Right atrium auricular region (tissue), 2 donors: ENCODE measurements around the gene LIN7A. TPM values are rescaled to one million over a fixed set of nuclear protein-coding genes. Genes with fewer than 3 reads are reported as not detected.

Experiments used
- DNase-seq: peaks from one replicate; pipeline ENCODE4 v3.0.0-alpha.2; 2019; ENCODE audit warnings: low spot score
- H3K27ac ChIP-seq, 2 donors: fragments of 200-600 bp; sonication (generic); 1 replicate in 1 of 2; 2 replicates in 1 of 2; pipeline ENCODE4 v1.5.1; 2016 to 2019
- H3K27me3 ChIP-seq, 2 donors: fragments of 200-600 bp; sonication (generic); one replicate each; pipeline versions ENCODE4 v1.5.1 to v1.6.0; 2017 to 2019
- H3K36me3 ChIP-seq: fragments of 200-600 bp; sonication (generic); one replicate; pipeline ENCODE4 v1.5.1; 2016
- H3K4me1 ChIP-seq, 2 donors: fragments of 200-600 bp; sonication (generic); one replicate each; pipeline versions ENCODE4 v1.5.1 to v1.6.0; 2017 to 2019
- H3K4me3 ChIP-seq, 2 donors: fragments of 200-600 bp; sonication (generic); 1 replicate in 1 of 2; 2 replicates in 1 of 2; pipeline ENCODE4 v1.5.1; 2017 to 2019; ENCODE audit warnings: mild to moderate bottlenecking in 1 of 2, moderate library complexity in 1 of 2
- H3K9me3 ChIP-seq, 2 donors: fragments of 200-600 bp; sonication (generic); one replicate each; pipeline ENCODE4 v1.5.1; 2019
- total RNA-seq, 2 donors: library from RNA; depleted of rRNA; stranded (reverse); fragments of >200 nt; gene quantifications; one replicate each; pipeline ENCODE4 v1.1.0, GENCODE V29; 2016
- TF ChIP-seq, protein P1 (sequence below), 2 donors: fragments of 200-600 bp; sonication (generic); IDR thresholded peaks; one replicate each; pipeline ENCODE4 v1.5.1; 2019; ENCODE audit warnings: antibody characterized with exemption in 2 of 2

The LIN7A gene
- total RNA-seq, 2 donors from 2014 or later = 16.2 to 23.3 TPM

DNA sequence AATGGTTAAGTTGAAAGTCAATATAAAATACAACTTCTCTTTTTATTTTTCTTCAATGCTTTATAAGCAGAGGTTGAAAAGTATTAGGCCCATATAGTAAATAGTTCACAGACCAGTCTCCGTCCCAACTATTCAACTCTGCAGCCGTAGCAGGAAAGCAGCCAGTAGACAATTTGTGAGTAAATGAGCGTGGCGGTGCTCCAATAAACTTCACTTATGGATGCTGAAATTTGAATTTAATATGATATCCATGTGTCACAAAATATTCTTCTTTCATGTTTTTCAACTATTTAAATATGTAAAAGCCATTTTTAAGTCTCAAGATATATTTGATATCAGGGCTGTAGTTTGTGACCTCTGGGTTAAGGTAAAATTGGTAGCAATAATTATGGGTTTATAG, 17.7 kb downstream of the LIN7A start:
- Histone ChIP-seq H3K27me3 (no peaks in the 10 kb centered on the region), H3K27ac (no peak overlapping the region)

DNA sequence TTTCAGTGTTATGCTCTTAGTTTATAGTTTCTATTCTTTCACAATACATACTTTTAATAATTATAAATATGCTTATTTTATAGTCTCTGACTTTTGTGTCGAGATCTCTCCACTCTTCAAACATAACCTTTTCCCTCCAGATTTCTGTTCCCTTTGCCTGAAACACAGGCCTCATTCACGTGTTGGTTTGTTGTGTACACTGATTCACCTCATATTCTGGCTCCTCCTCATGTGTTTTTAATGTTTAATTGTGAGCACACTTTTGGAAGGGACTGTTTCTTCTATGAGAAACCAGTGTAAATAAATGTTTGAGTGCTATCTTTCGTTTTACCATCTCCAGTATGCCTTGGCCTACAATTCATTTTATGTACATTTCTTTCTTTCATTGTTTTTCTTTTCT, 20.1 kb downstream of the LIN7A start:
- no peaks in the 10 kb centered on the region for H3K36me3 ChIP-seq
- H3K27ac ChIP-seq = no peak overlapping the region
- H3K9me3 ChIP-seq = no peaks in the 10 kb centered on the region
- no peaks in the 10 kb centered on the region for H3K27me3 ChIP-seq
- no peak for DNase-seq
- TF ChIP-seq, protein P1, sequence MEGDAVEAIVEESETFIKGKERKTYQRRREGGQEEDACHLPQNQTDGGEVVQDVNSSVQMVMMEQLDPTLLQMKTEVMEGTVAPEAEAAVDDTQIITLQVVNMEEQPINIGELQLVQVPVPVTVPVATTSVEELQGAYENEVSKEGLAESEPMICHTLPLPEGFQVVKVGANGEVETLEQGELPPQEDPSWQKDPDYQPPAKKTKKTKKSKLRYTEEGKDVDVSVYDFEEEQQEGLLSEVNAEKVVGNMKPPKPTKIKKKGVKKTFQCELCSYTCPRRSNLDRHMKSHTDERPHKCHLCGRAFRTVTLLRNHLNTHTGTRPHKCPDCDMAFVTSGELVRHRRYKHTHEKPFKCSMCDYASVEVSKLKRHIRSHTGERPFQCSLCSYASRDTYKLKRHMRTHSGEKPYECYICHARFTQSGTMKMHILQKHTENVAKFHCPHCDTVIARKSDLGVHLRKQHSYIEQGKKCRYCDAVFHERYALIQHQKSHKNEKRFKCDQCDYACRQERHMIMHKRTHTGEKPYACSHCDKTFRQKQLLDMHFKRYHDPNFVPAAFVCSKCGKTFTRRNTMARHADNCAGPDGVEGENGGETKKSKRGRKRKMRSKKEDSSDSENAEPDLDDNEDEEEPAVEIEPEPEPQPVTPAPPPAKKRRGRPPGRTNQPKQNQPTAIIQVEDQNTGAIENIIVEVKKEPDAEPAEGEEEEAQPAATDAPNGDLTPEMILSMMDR (IDR thresholded peaks at IDR 0.05) = no peak
- no peak overlapping the region for H3K4me3 ChIP-seq
- H3K4me1 ChIP-seq = no peaks in the 10 kb centered on the region

More for the DNA sequence above, 17.7 kb downstream of the LIN7A start:
- no peak for DNase-seq
- no peaks in the 10 kb centered on the region for H3K9me3 ChIP-seq
- H3K36me3 ChIP-seq = no peaks in the 10 kb centered on the region
- H3K4me1 ChIP-seq = no peaks in the 10 kb centered on the region
- TF ChIP-seq, protein P1 (IDR thresholded peaks at IDR 0.05) = no peak
- H3K4me3 ChIP-seq = no peak overlapping the region

DNA sequence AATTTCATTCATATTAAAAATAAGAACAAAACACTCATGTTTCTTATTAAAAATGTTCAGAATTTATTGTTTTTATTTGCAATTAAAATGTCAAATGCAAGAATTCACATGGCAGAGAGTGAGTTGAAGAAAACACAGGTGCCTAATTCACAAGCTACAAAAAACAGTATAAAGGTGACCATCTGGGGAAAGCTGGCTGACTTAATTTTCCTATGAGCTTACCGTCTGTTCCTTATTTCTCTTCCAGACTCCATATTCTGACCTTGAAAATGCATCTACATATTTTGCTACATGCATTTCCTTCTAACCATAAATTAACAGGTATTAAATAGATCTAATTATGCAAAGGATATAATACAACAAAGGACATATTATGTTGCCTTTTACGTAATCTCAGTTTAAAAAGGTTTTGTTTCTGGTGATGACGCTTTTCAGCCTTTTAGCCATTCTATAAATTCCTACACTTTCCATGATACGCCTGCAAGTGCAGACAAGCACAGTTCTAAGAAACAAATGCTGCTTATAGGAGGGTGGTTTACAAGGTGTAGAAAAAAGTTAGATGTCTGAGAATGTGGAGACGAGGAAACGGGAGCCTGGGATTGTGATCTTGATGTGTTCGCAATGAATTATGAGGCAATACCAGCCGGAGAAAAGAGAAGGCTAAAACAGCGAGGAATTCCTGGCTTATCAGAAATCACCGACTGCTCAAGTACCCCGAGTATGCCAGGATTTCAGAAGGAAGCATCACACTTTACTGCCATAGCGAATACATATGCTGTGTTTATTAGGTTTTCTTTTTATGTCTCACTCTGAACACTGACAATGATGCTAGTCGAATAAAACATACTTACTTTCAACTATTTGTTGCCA, 24.6 kb downstream of the LIN7A start:
- DNase-seq = no peak
- no peak overlapping the region for H3K4me3 ChIP-seq
- no peaks in the 10 kb centered on the region for H3K36me3 ChIP-seq
- TF ChIP-seq, protein P1 (IDR thresholded peaks at IDR 0.05) = no peak
- H3K9me3 ChIP-seq = no peaks in the 10 kb centered on the region
- H3K4me1 ChIP-seq = peaks cover 0 to 8% of the 10 kb centered on the region in 2 donors
- H3K27ac ChIP-seq = no peak overlapping the region
- no peaks in the 10 kb centered on the region for H3K27me3 ChIP-seq

DNA sequence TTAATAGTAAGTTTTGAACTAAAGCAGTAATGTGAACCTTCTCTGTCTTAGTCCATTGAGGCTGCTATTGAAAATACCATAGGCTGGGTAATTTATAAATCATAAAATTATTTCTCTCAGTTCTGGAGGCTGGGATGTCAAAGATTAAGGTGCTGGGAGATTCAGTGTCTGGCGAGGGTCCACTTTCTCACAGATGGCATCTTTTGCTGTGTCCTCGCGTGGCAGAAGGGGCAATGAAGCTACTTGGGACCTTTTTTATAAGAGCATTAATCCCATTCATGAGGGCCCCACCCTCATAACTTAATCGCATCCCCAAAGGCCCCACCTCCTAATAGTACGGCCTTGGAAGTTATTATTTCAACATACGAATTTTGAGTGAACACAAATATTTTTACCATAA, 28.4 kb downstream of the LIN7A start:
- Histone ChIP-seq H3K4me3 (no peak overlapping the region), H3K9me3 (no peaks in the 10 kb centered on the region), H3K27me3 (no peaks in the 10 kb centered on the region), H3K36me3 (no peaks in the 10 kb centered on the region), H3K4me1 (peaks cover 0 to 15% of the 10 kb centered on the region in 2 donors), H3K27ac (no peak overlapping the region)
- DNase-seq = no peak
- TF ChIP-seq, protein P1 (IDR thresholded peaks at IDR 0.05) = no peak

DNA sequence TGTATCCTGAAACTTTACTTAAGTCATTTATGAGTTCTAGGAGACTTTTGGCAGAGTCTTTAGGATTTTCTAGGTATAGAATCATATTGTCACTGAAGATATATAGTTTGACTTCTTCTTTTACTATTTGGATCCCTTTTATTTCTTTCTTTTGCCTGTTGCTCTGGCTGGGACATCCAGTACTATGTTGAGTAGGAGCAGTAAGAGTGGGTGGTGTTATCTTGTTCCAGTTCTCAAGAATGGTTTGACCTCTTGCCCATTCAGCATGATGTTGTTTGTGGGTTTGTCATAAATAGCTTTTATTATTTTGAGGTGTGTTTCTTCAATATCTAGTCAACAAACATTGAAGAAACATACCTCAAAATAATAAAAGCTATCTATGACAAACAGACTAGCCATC, 35.0 kb downstream of the LIN7A start:
- Histone ChIP-seq H3K9me3 (no peaks in the 10 kb centered on the region), H3K27me3 (no peaks in the 10 kb centered on the region), H3K36me3 (no peaks in the 10 kb centered on the region), H3K4me3 (no peak overlapping the region), H3K4me1 (peaks cover 0 to 6% of the 10 kb centered on the region in 2 donors), H3K27ac (peak overlapping the region in 1 of 2 donors; percentile 74)
- no peak for DNase-seq
- TF ChIP-seq, protein P1 (IDR thresholded peaks at IDR 0.05) = no peak
